GM23338 (cell line): ENCODE results near the gene ANKRD13B. TPM values are rescaled to one million over a fixed set of nuclear protein-coding genes. Genes with fewer than 3 reads are reported as not detected.

Experiments
- ATAC-seq: fragments of 200-7000 bp; cut with Tn5 transposase; 3 replicates; pipeline ENCODE4 v1.9.1; 2020
- DNase-seq: peaks from one replicate; pipeline ENCODE4 v3.0.0-alpha.2; 2015; ENCODE audit warnings: low spot score
- H2AFZ ChIP-seq: fragments of 200-600 bp; sonication (generic); 2 replicates; pipeline ENCODE4 v1.8.0; 2016; ENCODE audit warnings: antibody characterized with exemption, mild to moderate bottlenecking, moderate library complexity
- H3F3A ChIP-seq: fragments of 200-600 bp; sonication (generic); replicated peaks from 2 replicates; pipeline ENCODE4 v1.8.0; 2017; ENCODE audit warnings: antibody characterized with exemption, mixed run types, low read depth
- H3K27ac ChIP-seq: fragments of 200-600 bp; sonication (generic); 2 replicates; pipeline ENCODE4 v1.6.1; 2016; ENCODE audit warnings: low read depth
- H3K27me3 ChIP-seq: fragments of 200-600 bp; sonication (generic); 2 replicates; pipeline ENCODE4 v1.8.0; 2016; ENCODE audit warnings: mild to moderate bottlenecking, mixed run types, moderate library complexity; ENCODE audit not compliant: insufficient read depth
- H3K36me3 ChIP-seq: fragments of 200-600 bp; sonication (generic); 2 replicates; pipeline ENCODE4 v1.8.0; 2016; ENCODE audit warnings: mild to moderate bottlenecking; ENCODE audit not compliant: insufficient read depth
- H3K4me1 ChIP-seq: fragments of 200-600 bp; sonication (generic); 2 replicates; pipeline ENCODE4 v1.8.0; 2016; ENCODE audit warnings: mild to moderate bottlenecking, moderate library complexity; ENCODE audit not compliant: insufficient read depth
- H3K4me2 ChIP-seq: fragments of 200-600 bp; sonication (generic); 2 replicates; pipeline ENCODE4 v1.7.1; 2017; ENCODE audit warnings: mixed run types
- H3K4me3 ChIP-seq: fragments of 200-600 bp; sonication (generic); 2 replicates; pipeline ENCODE4 v1.6.1; 2016; ENCODE audit warnings: mixed run types
- H3K79me2 ChIP-seq: fragments of 200-600 bp; sonication (generic); replicated peaks from 2 replicates; pipeline ENCODE4 v1.8.0; 2017; ENCODE audit warnings: mild to moderate bottlenecking; ENCODE audit not compliant: insufficient read depth
- H3K9me2 ChIP-seq: fragments of 200-600 bp; sonication (generic); 2 replicates; pipeline ENCODE4 v1.8.0; 2017; ENCODE audit not compliant: insufficient read depth
- H4K20me1 ChIP-seq: fragments of 200-600 bp; sonication (generic); replicated peaks from 2 replicates; pipeline ENCODE4 v1.8.0; 2017; ENCODE audit warnings: mild to moderate bottlenecking; ENCODE audit not compliant: insufficient read depth
- H3K27ac Mint-ChIP-seq: 2 replicates; pipeline ENCODE4 v1.8.0; 2020; ENCODE audit warnings: inconsistent platforms, mild to moderate bottlenecking, moderate library complexity, mixed read lengths
- H3K27me3 Mint-ChIP-seq: 3 replicates; pipeline ENCODE4 v1.8.0; 2022; ENCODE audit warnings: low read depth, mild to moderate bottlenecking, moderate library complexity, mixed read lengths, inconsistent platforms; ENCODE audit not compliant: insufficient read depth, poor library complexity
- H3K36me3 Mint-ChIP-seq: 3 replicates; pipeline ENCODE4 v1.8.0; 2021; ENCODE audit warnings: low read depth, mild to moderate bottlenecking, inconsistent platforms, moderate library complexity, mixed read lengths
- H3K4me1 Mint-ChIP-seq: 3 replicates; pipeline ENCODE4 v1.8.0; 2020; ENCODE audit warnings: mild to moderate bottlenecking, inconsistent platforms, mixed read lengths
- H3K4me3 Mint-ChIP-seq: 3 replicates; pipeline ENCODE4 v1.8.0; 2021; ENCODE audit warnings: moderate library complexity, mild to moderate bottlenecking, inconsistent platforms, mixed read lengths
- H3K9me3 Mint-ChIP-seq: 3 replicates; pipeline ENCODE4 v1.8.0; 2020; ENCODE audit warnings: moderate library complexity, mild to moderate bottlenecking, inconsistent platforms, mixed read lengths
- CREB1 ChIP-seq: fragments of 250-450 bp; sonication (Bioruptor Pico); IDR thresholded peaks from 2 replicates; pipeline ENCODE4 v1.5.0; 2020; ENCODE audit warnings: low read depth, mild to moderate bottlenecking, moderate library complexity
- CTCF ChIP-seq, 2 experiments: fragments of 200-600 bp in 1 of 2; sonication (generic) in 1 of 2; conservative IDR thresholded peaks; 2 replicates each; pipeline versions ENCODE4 v1.5.1 to v1.6.1; 2016 to 2017; ENCODE audit warnings: antibody characterized with exemption in 2 of 2, low read depth in 2 of 2, mild to moderate bottlenecking in 2 of 2, moderate library complexity in 1 of 2
- ETS1 ChIP-seq: IDR thresholded peaks from 2 replicates; pipeline ENCODE4 v1.6.1; 2016; ENCODE audit warnings: antibody characterized with exemption
- EZH2 ChIP-seq: fragments of 200-600 bp; sonication (generic); IDR thresholded peaks from one replicate; pipeline ENCODE4 v1.8.0; 2017; ENCODE audit warnings: antibody characterized with exemption, mild to moderate bottlenecking, low read depth; ENCODE audit not compliant: unreplicated experiment
- EZH2phosphoT487 ChIP-seq: fragments of 200-600 bp; sonication (generic); IDR thresholded peaks from one replicate; pipeline ENCODE4 v1.8.1; 2018; ENCODE audit warnings: antibody characterized with exemption; ENCODE audit not compliant: unreplicated experiment
- JUNB ChIP-seq: IDR thresholded peaks from one replicate; pipeline ENCODE4 v1.6.1; 2016; ENCODE audit warnings: antibody characterized with exemption; ENCODE audit not compliant: unreplicated experiment
- NANOG ChIP-seq: IDR thresholded peaks from 2 replicates; pipeline ENCODE4 v1.6.1; 2016; ENCODE audit warnings: antibody characterized with exemption, borderline replicate concordance
- POLR2AphosphoS5 ChIP-seq: IDR thresholded peaks from 2 replicates; pipeline ENCODE4 v1.6.1; 2016; ENCODE audit warnings: antibody characterized with exemption, low read depth
- REST ChIP-seq: IDR thresholded peaks from one replicate; pipeline ENCODE4 v1.6.1; 2018; ENCODE audit warnings: antibody characterized with exemption; ENCODE audit not compliant: unreplicated experiment
- STAT1 ChIP-seq: IDR thresholded peaks from one replicate; pipeline ENCODE4 v1.6.1; 2016; ENCODE audit warnings: antibody characterized with exemption; ENCODE audit not compliant: unreplicated experiment
- ZNF114 ChIP-seq: fragments of 250-450 bp; sonication (Bioruptor Pico); IDR thresholded peaks from 2 replicates; pipeline ENCODE4 v1.5.0; 2020; ENCODE audit warnings: mild to moderate bottlenecking, moderate library complexity
- ZNF331 ChIP-seq: fragments of 250-450 bp; sonication (Bioruptor Pico); IDR thresholded peaks from 2 replicates; pipeline ENCODE4 v1.5.0; 2020; ENCODE audit warnings: low read depth, mild to moderate bottlenecking, moderate library complexity
- ZNF462 ChIP-seq: fragments of 250-450 bp; sonication (Bioruptor Pico); IDR thresholded peaks from 2 replicates; pipeline ENCODE4 v1.5.0; 2020; ENCODE audit warnings: mild to moderate bottlenecking, moderate library complexity
- polyA plus RNA-seq: library from polyadenylated mRNA; unstranded; fragments of >200 nt; fragmentation: Nextera tagmentation; extraction: Ambion mirVana; gene quantifications from 2 replicates; pipeline ENCODE4 v1.2.1, GENCODE V29; 2016
- total RNA-seq: library from RNA; depleted of rRNA; stranded (reverse); fragments of >200 nt; shearing (Covaris generic); gene quantifications from 2 replicates; pipeline ENCODE4 v1.2.3, GENCODE V29; 2014

The ANKRD13B gene
- total and polyA plus RNA-seq, 2 experiments from 2014 or later = 8.2 to 57.4 TPM

- Histone ChIP-seq H3K27ac (no peak overlapping the region), H3F3A (0 out of 2 replicates have a peak, but pooled peaks cover 10% of the 10 kb centered on the region), H3K79me2 (no peaks in the 10 kb centered on the region), H3K36me3 (no peaks in the 10 kb centered on the region; the same call in 1 of the 2 replicates), H3K9me2 (no peaks in the 10 kb centered on the region), H3K4me1 (no peaks in the 10 kb centered on the region), H3K4me2 (no peak overlapping the region), H2AFZ (no peak overlapping the region), H4K20me1 (peaks cover 4% of the 10 kb centered on the region; the same call in 1 of the 2 replicates), H3K4me3 (no peak overlapping the region), H3K27me3 (0 out of 2 replicates have a peak, but pooled peaks cover 10% of the 10 kb centered on the region)
- Mint-ChIP-seq H3K36me3 (peaks cover 21% of the 10 kb centered on the region), H3K4me1 (peaks cover 10% of the 10 kb centered on the region; the same call in 2 of the 3 replicates), H3K9me3 (no peaks in the 10 kb centered on the region), H3K27me3 (peaks cover 14% of the 10 kb centered on the region), H3K27ac (no peak overlapping the region), H3K4me3 (no peak overlapping the region)
- TF ChIP-seq NANOG = no peak
- TF ChIP-seq ZNF331 = no peak
- no peak for TF ChIP-seq JUNB
- no peak for TF ChIP-seq EZH2phosphoT487
- TF ChIP-seq ETS1 = no peak
- no peak for TF ChIP-seq CREB1 (CRISPR knock-in tag)
- TF ChIP-seq POLR2AphosphoS5 = no peak
- TF ChIP-seq ZNF114 (CRISPR knock-in tag) = no peak
- TF ChIP-seq REST = no peak
- TF ChIP-seq ZNF462 (CRISPR knock-in tag) = no peak
- no peak for TF ChIP-seq CTCF (conservative IDR thresholded peaks at IDR 0.05; ENCODE audit: low read depth in 2 of 2)
- TF ChIP-seq STAT1 = no peak
- no peak for TF ChIP-seq EZH2
- DNase-seq = no peak
- no peak for ATAC-seq
Observed at GRCh38 chr17:29574732-29575510, 18.0 kb upstream of the ANKRD13B start.
